Measurements from ENCODE around the gene OTOG.

DNA sequence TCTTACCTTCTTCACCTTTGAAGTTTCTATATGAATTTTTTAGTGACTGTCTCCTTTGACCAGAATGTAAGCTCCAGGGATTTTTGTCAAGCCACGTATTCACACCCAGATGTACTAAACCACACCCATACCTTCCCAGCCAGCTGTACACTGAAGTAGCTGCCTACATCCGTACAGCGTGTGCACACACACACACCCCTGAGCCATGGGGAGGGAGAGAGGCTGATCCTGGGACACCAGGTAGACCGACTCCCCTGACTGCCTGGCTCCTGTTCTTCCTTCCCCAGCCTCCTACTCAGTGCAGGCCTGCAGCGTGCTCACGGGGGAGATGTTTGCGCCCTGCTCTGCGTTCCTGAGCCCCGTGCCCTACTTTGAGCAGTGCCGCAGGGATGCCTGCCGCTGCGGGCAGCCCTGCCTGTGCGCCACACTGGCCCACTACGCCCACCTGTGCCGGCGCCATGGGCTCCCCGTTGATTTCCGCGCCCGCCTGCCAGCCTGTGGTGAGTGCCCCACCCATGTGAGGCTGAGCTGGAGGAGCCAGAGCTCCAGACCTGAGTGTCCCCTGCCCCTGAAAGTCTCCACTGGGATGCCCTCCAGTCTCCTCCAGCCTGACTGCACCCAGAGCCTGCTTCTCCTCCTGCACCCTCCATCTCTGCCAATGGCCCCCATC is 25.9 kb downstream of the OTOG start:
- TF ChIP-seq ZNF175 (tag by site-specific recombination; IDR thresholded peaks at IDR 0.05) (no peak), ZNF354C (tag by site-specific recombination; IDR thresholded peaks at IDR 0.05; ENCODE audit: borderline replicate concordance, low read depth) (no peak), IKZF3 (tag by site-specific recombination; IDR thresholded peaks at IDR 0.05) (no peak), KLF1 (tag by site-specific recombination; IDR thresholded peaks at IDR 0.05) (no peak), MEIS1 (CRISPR knock-in tag; IDR thresholded peaks at IDR 0.05; ENCODE audit: borderline replicate concordance) (no peak), HOXA7 (CRISPR knock-in tag; IDR thresholded peaks at IDR 0.05; ENCODE audit: borderline replicate concordance) (no peak), ZNF133 (tag by site-specific recombination; IDR thresholded peaks at IDR 0.05) (no peak), ZNF266 (tag by site-specific recombination; IDR thresholded peaks at IDR 0.05; ENCODE audit: low read depth) (no peak), SCRT1 (tag by site-specific recombination; IDR thresholded peaks at IDR 0.05; ENCODE audit: borderline replicate concordance) (no peak), ZNF561 (tag by site-specific recombination; IDR thresholded peaks at IDR 0.05; ENCODE audit: borderline replicate concordance) (no peak), ZNF146 (tag by site-specific recombination; IDR thresholded peaks at IDR 0.05) (no peak), ZSCAN16 (tag by site-specific recombination; IDR thresholded peaks at IDR 0.05) (no peak)
- TF ChIP-seq, protein P1, sequence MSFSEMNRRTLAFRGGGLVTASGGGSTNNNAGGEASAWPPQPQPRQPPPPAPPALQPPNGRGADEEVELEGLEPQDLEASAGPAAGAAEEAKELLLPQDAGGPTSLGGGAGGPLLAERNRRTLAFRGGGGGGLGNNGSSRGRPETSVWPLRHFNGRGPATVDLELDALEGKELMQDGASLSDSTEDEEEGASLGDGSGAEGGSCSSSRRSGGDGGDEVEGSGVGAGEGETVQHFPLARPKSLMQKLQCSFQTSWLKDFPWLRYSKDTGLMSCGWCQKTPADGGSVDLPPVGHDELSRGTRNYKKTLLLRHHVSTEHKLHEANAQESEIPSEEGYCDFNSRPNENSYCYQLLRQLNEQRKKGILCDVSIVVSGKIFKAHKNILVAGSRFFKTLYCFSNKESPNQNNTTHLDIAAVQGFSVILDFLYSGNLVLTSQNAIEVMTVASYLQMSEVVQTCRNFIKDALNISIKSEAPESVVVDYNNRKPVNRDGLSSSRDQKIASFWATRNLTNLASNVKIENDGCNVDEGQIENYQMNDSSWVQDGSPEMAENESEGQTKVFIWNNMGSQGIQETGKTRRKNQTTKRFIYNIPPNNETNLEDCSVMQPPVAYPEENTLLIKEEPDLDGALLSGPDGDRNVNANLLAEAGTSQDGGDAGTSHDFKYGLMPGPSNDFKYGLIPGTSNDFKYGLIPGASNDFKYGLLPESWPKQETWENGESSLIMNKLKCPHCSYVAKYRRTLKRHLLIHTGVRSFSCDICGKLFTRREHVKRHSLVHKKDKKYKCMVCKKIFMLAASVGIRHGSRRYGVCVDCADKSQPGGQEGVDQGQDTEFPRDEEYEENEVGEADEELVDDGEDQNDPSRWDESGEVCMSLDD (tag by site-specific recombination; IDR thresholded peaks at IDR 0.05), result no peak
- TF ChIP-seq, protein P2, sequence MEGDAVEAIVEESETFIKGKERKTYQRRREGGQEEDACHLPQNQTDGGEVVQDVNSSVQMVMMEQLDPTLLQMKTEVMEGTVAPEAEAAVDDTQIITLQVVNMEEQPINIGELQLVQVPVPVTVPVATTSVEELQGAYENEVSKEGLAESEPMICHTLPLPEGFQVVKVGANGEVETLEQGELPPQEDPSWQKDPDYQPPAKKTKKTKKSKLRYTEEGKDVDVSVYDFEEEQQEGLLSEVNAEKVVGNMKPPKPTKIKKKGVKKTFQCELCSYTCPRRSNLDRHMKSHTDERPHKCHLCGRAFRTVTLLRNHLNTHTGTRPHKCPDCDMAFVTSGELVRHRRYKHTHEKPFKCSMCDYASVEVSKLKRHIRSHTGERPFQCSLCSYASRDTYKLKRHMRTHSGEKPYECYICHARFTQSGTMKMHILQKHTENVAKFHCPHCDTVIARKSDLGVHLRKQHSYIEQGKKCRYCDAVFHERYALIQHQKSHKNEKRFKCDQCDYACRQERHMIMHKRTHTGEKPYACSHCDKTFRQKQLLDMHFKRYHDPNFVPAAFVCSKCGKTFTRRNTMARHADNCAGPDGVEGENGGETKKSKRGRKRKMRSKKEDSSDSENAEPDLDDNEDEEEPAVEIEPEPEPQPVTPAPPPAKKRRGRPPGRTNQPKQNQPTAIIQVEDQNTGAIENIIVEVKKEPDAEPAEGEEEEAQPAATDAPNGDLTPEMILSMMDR (tag by site-specific recombination; IDR thresholded peaks at IDR 0.05), result no peak

Measured in HEK293 (cell line).